ENCODE results near the gene GCLM.
"Not testable (repeated sequence)": the region's sequence is repeated elsewhere in the genome, so short reads cannot be mapped to it uniquely, and the experiment has no call there.

Gene GCLM

DNA sequence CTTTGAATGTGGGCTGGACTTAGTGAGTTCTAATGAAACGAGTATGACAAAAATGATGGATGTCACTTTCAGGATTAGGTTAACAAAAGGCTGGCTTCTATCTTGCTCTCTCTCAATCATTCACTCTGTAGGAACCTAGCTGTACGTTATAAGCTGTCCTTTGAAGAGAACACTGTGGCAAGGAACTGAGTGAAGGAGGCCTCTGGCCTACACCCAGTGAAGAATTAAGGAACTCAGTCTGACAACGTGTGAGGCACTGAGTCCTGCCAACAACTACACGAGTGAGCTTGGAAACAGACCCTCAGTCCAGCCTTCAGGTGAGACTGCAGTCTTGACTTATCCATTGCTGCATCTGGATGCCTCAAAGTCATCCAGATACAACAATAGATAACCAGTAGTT lies 27.0 kb downstream of the GCLM start:
- DNase-seq: no peak

DNA sequence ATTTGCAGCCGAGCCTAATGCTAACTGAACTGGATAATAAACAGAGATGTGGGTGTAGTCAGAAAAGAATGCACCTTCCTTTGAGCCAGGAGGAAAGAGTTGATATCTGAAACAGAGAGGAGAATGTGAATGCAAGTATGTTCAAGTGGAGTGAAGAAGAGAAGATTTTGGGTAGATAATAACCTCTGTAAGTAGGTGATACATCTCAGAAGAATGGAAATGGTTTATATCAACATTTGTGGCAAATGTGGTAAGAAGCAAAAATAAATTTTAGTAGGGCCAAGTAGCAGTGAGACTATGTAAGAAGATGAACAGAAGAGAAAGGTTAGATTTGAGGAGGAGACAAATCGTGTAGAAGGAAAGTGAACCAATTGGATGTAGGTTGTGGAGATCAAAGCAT lies 28.5 kb downstream of the GCLM start:
- DNase-seq: no peak

GRCh38 chr1:93878889-93879586 lies 30.2 kb downstream of the GCLM start, which contains the start of gene DNTTIP2:
DNTTIP2 (minus strand) TSS chr1:93879206; CDS start chr1:93879148, 58 bp downstream.
- DNase-seq: peak; percentile 89 to 91

DNA sequence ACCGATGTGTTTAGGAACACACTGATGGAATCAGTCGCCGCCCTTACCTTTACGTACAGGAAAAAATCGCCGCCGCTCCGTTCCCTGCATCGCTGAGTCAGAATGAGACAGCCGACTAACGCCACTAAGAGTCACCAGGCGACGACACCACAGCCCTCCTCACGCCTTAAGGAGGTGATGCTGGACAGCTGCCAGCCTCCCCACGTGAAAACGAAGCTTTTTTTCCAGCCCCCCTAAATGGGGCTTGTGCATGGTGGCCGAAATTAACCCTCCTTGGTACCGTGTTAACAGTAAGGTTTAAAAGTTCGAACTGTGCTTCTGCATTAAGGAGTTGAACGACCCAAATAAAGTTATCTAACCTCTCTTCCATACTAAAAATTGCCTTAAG lies 30.7 kb downstream of the GCLM start:
- peak; percentile 66 to 69 for DNase-seq

- no peak for DNase-seq
These were observed 31.7 kb downstream of the GCLM start for GRCh38 chr1:93877529-93877928.

GRCh38 chr1:93876244-93876643 lies 33.0 kb downstream of the GCLM start:
- no peak for DNase-seq

- no peak for DNase-seq
These were observed 35.1 kb downstream of the GCLM start for GRCh38 chr1:93874025-93874651.

DNA sequence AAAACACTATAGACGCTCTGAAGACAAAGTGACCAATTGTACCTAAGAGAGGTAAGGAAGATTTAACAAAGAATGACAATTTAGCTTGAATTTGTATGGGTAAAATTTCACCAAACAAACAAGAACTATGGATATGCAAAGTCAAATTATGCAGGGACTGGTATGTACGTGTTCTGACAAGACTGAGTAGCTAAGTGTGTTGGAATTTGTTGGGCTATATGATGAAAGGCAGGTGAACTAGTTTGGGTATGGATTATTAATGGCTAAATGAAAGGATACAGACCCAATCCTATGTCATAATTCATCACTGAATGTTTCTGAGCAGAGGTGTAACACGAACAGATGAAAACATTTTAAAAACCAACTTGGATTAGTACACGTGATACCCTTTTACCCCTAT lies 37.9 kb downstream of the GCLM start:
- DNase-seq: no peak

GRCh38 chr1:93869653-93870052 lies 39.6 kb downstream of the GCLM start:
- no peak for DNase-seq

DNA sequence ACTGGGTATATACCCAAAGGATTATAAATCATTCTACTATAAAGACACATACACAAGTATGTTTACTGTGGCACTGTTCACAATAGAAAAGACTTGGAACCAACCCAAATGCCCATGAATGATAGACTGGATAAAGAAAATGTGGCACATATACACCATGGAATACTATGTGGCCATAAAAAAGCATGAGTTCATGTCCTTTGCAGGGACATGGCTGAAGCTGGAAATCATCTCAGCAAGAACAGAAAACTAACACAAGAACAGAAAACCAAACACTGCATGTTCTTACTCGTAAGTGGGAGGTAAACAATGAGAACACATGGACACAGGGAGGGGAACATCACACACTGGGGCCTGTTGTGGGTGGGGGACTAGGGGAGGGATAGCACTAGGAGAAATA lies 40.7 kb downstream of the GCLM start:
- DNase-seq: not testable (repeated sequence)

GRCh38 chr1:93865253-93865652 lies 44.0 kb downstream of the GCLM start:
- no peak for DNase-seq

- no peak for DNase-seq
These were observed 45.1 kb downstream of the GCLM start for GRCh38 chr1:93864175-93864574.

- not testable (repeated sequence) for DNase-seq
These were observed 51.6 kb downstream of the GCLM start for GRCh38 chr1:93857653-93858052.

DNA sequence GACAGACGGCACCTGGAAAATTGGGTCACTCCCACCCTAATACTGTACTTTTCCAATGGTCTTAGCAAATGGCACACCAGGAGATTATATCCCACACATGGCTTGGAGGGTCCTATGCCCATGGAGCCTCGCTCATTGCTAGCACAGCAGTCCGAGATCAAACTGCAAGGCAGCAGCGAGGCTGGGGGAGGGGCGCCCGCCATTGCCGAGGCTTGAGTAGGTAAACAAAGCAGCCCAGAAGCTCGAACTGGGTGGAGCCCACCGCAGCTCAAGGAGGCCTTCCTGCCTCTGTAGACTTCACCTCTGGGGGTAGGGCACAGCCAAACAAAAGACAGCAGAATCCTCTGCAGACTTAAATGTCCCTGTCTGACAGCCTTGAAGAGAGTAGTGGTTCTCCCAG lies 53.2 kb downstream of the GCLM start:
- not testable (repeated sequence) for DNase-seq

GRCh38 chr1:93853940-93854339 lies 55.3 kb downstream of the GCLM start:
- DNase-seq: no peak

GRCh38 chr1:93851878-93852277 lies 57.4 kb downstream of the GCLM start:
- DNase-seq: no peak

DNA sequence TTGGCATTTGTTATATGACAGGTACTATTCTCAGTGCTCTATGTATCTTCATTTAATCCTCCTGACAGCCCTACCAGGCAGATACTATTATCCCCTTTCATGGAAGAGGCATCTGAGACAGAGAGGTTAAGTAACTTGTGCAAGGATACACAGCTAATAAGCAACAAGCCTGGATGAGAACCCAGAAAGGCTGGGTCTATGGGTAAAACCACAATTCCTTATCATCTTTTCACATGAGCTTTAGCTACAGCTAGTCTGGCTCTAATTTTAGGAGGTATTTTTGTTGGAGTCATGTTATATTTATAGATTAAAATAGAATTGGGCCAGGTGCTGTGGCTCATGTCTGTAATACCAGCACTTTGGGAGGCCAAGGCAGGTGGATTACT lies 57.9 kb downstream of the GCLM start:
- DNase-seq: no peak

- DNase-seq: peak; percentile 65 to 67
These were observed 58.4 kb downstream of the GCLM start for GRCh38 chr1:93850687-93851326.

GRCh38 chr1:93848350-93848883 lies 60.8 kb downstream of the GCLM start:
- no peak for DNase-seq

- peak; percentile 69 to 72 for DNase-seq
These were observed 61.4 kb downstream of the GCLM start for GRCh38 chr1:93847811-93848288.

GRCh38 chr1:93846992-93847810 lies 62.0 kb downstream of the GCLM start:
- peak; percentile 86 to 89 for DNase-seq

GRCh38 chr1:93846206-93846991 lies 62.8 kb downstream of the GCLM start:
- DNase-seq: peak; percentile 83
